SU-DHL-6 (cell line): ENCODE data around the gene BBS7.

Experiments
- H2AFZ ChIP-seq: fragments of 200-600 bp; sonication (generic); 2 replicates; pipeline ENCODE4 v1.6.1; 2014; ENCODE audit warnings: low read depth, mild to moderate bottlenecking, moderate library complexity, mixed read lengths, antibody characterized with exemption, low read length; ENCODE audit not compliant: severe bottlenecking
- H3F3A ChIP-seq: fragments of 200-600 bp; shearing (Covaris generic); 2 replicates; pipeline ENCODE4 v1.6.0; 2016; ENCODE audit warnings: antibody characterized with exemption, mild to moderate bottlenecking; ENCODE audit not compliant: insufficient read depth
- H3K27ac ChIP-seq: fragments of 200-600 bp; sonication (generic); 2 replicates; pipeline ENCODE4 v1.5.1; 2016; ENCODE audit warnings: low read depth, mild to moderate bottlenecking, low read length, moderate library complexity, mixed read lengths
- H3K27me3 ChIP-seq: fragments of 200-600 bp; sonication (generic), shearing (Covaris generic); 2 replicates; pipeline ENCODE4 v1.6.0; 2014; ENCODE audit warnings: mild to moderate bottlenecking, low read length
- H3K36me3 ChIP-seq: fragments of 200-600 bp; sonication (generic); 2 replicates; pipeline ENCODE4 v1.6.1; 2014; ENCODE audit warnings: mild to moderate bottlenecking, low read length, mixed read lengths
- H3K4me2 ChIP-seq: fragments of 300-600, 200-600 bp; shearing (Covaris generic), sonication (generic); 2 replicates; pipeline ENCODE4 v1.6.0; 2014; ENCODE audit warnings: low read length, low read depth, mild to moderate bottlenecking; ENCODE audit not compliant: poor library complexity, severe bottlenecking
- H3K4me3 ChIP-seq: fragments of 200-600 bp; sonication (generic); 2 replicates; pipeline ENCODE4 v1.5.1; 2014; ENCODE audit warnings: antibody characterized with exemption, low read length, mild to moderate bottlenecking, mixed read lengths; ENCODE audit not compliant: insufficient read depth, poor library complexity, severe bottlenecking
- H3K79me2 ChIP-seq: fragments of 200-600 bp; sonication (generic); 2 replicates; pipeline ENCODE4 v1.6.1; 2014; ENCODE audit warnings: mild to moderate bottlenecking, low read length, moderate library complexity; ENCODE audit not compliant: insufficient read depth
- H3K9ac ChIP-seq: fragments of 200-600 bp; sonication (generic); 2 replicates; pipeline ENCODE4 v1.7.0; 2014; ENCODE audit warnings: mild to moderate bottlenecking, low read length
- H3K9me2 ChIP-seq: fragments of 200-600 bp; sonication (generic); replicated peaks from 2 replicates; pipeline ENCODE4 v1.6.1; 2014; ENCODE audit warnings: low read length; ENCODE audit not compliant: insufficient read depth
- H3K9me3 ChIP-seq: fragments of 200-600 bp; sonication (generic); 2 replicates; pipeline ENCODE4 v1.6.1; 2014; ENCODE audit warnings: low read length, mixed read lengths; ENCODE audit not compliant: insufficient read depth
- H4K20me1 ChIP-seq: fragments of 200-600 bp; sonication (generic); 2 replicates; pipeline ENCODE4 v1.6.1; 2014; ENCODE audit warnings: low read depth, mild to moderate bottlenecking, antibody characterized with exemption, low read length, moderate library complexity, mixed read lengths
- CTCF ChIP-seq: fragments of 200-600 bp; sonication (generic); IDR thresholded peaks from one replicate; pipeline ENCODE4 v1.5.1; 2017; ENCODE audit warnings: antibody characterized with exemption, mild to moderate bottlenecking, low read length, moderate library complexity; ENCODE audit not compliant: insufficient read depth, poor library complexity, severe bottlenecking
- EZH2phosphoT487 ChIP-seq: fragments of 200-600 bp; sonication (generic), shearing (Covaris generic); conservative IDR thresholded peaks from 2 replicates; pipeline ENCODE4 v1.6.1; 2018; ENCODE audit warnings: mild to moderate bottlenecking, antibody characterized with exemption, low read length, moderate library complexity, mixed read lengths

BBS7 gene

GRCh38 chr4:121819216-121819965 lies 50.9 kb downstream of the BBS7 start:
- peaks cover 45% of the 10 kb centered on the region for H3K79me2 ChIP-seq
- peaks cover 61% of the 10 kb centered on the region for H3F3A ChIP-seq
- H3K9ac ChIP-seq = no peak overlapping the region
- no peak overlapping the region for H3K27ac ChIP-seq
- no peaks in the 10 kb centered on the region for H3K9me2 ChIP-seq
- H3K36me3 ChIP-seq = peaks cover 49% of the 10 kb centered on the region
- H2AFZ ChIP-seq = no peak overlapping the region
- H3K27me3 ChIP-seq = no peaks in the 10 kb centered on the region
- no peak overlapping the region for H3K4me2 ChIP-seq
- no peak overlapping the region for H3K4me3 ChIP-seq
- H3K9me3 ChIP-seq = no peaks in the 10 kb centered on the region
- TF ChIP-seq CTCF (no peak), EZH2phosphoT487 (no peak)
- peaks cover 11% of the 10 kb centered on the region for H4K20me1 ChIP-seq

- Histone ChIP-seq H3K9me2 (no peaks in the 10 kb centered on the region), H3F3A (peaks cover 68% of the 10 kb centered on the region), H3K36me3 (peaks cover 50% of the 10 kb centered on the region), H3K27me3 (no peaks in the 10 kb centered on the region), H3K4me3 (no peak overlapping the region), H4K20me1 (peaks cover 11% of the 10 kb centered on the region), H3K79me2 (peaks cover 41% of the 10 kb centered on the region), H3K9me3 (no peaks in the 10 kb centered on the region), H3K27ac (no peak overlapping the region), H3K4me2 (no peak overlapping the region), H2AFZ (no peak overlapping the region), H3K9ac (no peak overlapping the region)
- TF ChIP-seq EZH2phosphoT487 (no peak), CTCF (no peak)
These were observed 52.1 kb downstream of the BBS7 start for GRCh38 chr4:121818215-121818614.

- Histone ChIP-seq H3K9me2 (no peaks in the 10 kb centered on the region), H3K9ac (no peak overlapping the region), H3K79me2 (peaks cover 36% of the 10 kb centered on the region), H3K4me3 (no peak overlapping the region), H4K20me1 (peaks cover 11% of the 10 kb centered on the region), H3F3A (peaks cover 73% of the 10 kb centered on the region), H2AFZ (no peak overlapping the region), H3K27ac (no peak overlapping the region), H3K36me3 (peaks cover 52% of the 10 kb centered on the region), H3K9me3 (no peaks in the 10 kb centered on the region), H3K27me3 (no peaks in the 10 kb centered on the region), H3K4me2 (no peak overlapping the region)
- TF ChIP-seq CTCF (no peak), EZH2phosphoT487 (no peak)
These were observed 52.6 kb downstream of the BBS7 start for GRCh38 chr4:121817701-121818100.
